ENCODE results near the gene TMEM132D. TPM values are rescaled to one million over a fixed set of nuclear protein-coding genes. Genes with fewer than 3 reads are reported as not detected.

The TMEM132D gene
- total RNA-seq, 1 donor from 2014 or later = 1.0 TPM

- intact Hi-C loops (cut with DNase I) = no loop called here
- H3K27ac ChIP-seq = no peak overlapping the region
- no peaks in the 10 kb centered on the region for H3K4me1 ChIP-seq
- no peak for TF ChIP-seq CTCF (IDR thresholded peaks at IDR 0.05)
- DNase-seq (no peak), ATAC-seq (no peak)
- H3K9me3 ChIP-seq = no peaks in the 10 kb centered on the region
- H3K27me3 ChIP-seq = no peaks in the 10 kb centered on the region
- H3K36me3 ChIP-seq = no peaks in the 10 kb centered on the region
- H3K4me3 ChIP-seq = no peak overlapping the region
Measured at GRCh38 chr12:129109174-129110001, 794.4 kb downstream of the TMEM132D start.

- ATAC-seq = no peak
- Histone ChIP-seq H3K27ac (no peak overlapping the region), H3K4me3 (no peak overlapping the region), H3K4me1 (no peaks in the 10 kb centered on the region), H3K9me3 (no peaks in the 10 kb centered on the region), H3K36me3 (no peaks in the 10 kb centered on the region), H3K27me3 (no peaks in the 10 kb centered on the region)
- intact Hi-C loops (cut with DNase I) = no loop called here
- no peak for TF ChIP-seq CTCF (IDR thresholded peaks at IDR 0.05)
- no peak for DNase-seq
Measured at GRCh38 chr12:129106772-129107171, 797.1 kb downstream of the TMEM132D start.

- ATAC-seq = no peak
- intact Hi-C loops (cut with DNase I) = no loop called here
- Histone ChIP-seq H3K27ac (no peak overlapping the region), H3K9me3 (no peaks in the 10 kb centered on the region), H3K36me3 (no peaks in the 10 kb centered on the region), H3K4me3 (no peak overlapping the region), H3K27me3 (no peaks in the 10 kb centered on the region), H3K4me1 (no peaks in the 10 kb centered on the region)
- no peak for DNase-seq
- no peak for TF ChIP-seq CTCF (IDR thresholded peaks at IDR 0.05)
Measured at GRCh38 chr12:129103231-129103630, 800.6 kb downstream of the TMEM132D start.

GRCh38 chr12:129102233-129102632 lies 801.6 kb downstream of the TMEM132D start:
- ATAC-seq (no peak), DNase-seq (no peak)
- no peak for TF ChIP-seq CTCF (IDR thresholded peaks at IDR 0.05)
- no peak overlapping the region for H3K27ac ChIP-seq
- no peaks in the 10 kb centered on the region for H3K27me3 ChIP-seq
- H3K4me1 ChIP-seq = no peaks in the 10 kb centered on the region
- intact Hi-C loops (cut with DNase I) = no loop called here
- no peaks in the 10 kb centered on the region for H3K9me3 ChIP-seq
- H3K4me3 ChIP-seq = no peak overlapping the region
- H3K36me3 ChIP-seq = no peaks in the 10 kb centered on the region

- H3K4me3 ChIP-seq = no peak overlapping the region
- no peak overlapping the region for H3K27ac ChIP-seq
- no peaks in the 10 kb centered on the region for H3K4me1 ChIP-seq
- no peaks in the 10 kb centered on the region for H3K27me3 ChIP-seq
- H3K36me3 ChIP-seq = no peaks in the 10 kb centered on the region
- no peak for DNase-seq
- TF ChIP-seq CTCF (IDR thresholded peaks at IDR 0.05) = no peak
- ATAC-seq = no peak
- no peaks in the 10 kb centered on the region for H3K9me3 ChIP-seq
- intact Hi-C loops (cut with DNase I) = no loop called here
Measured at GRCh38 chr12:129101816-129102215, 802.0 kb downstream of the TMEM132D start.
